GM21717 (cell line): Measurements from ENCODE around the gene ZNF366.
"Not testable (repeated sequence)": the region's sequence is repeated elsewhere in the genome, so short reads cannot be mapped to it uniquely, and the experiment has no call there.

Source experiments
- ATAC-seq: cut with Tn5 transposase; IDR thresholded peaks from one replicate; pipeline ENCODE4 v1.9.1; 2021; ENCODE audit warnings: mild to moderate bottlenecking, moderate library complexity; ENCODE audit not compliant: unreplicated experiment

The ZNF366 gene

GRCh38 chr5:72410688-72411295, 96.4 kb downstream of the ZNF366 start:
- ATAC-seq: no peak

DNA sequence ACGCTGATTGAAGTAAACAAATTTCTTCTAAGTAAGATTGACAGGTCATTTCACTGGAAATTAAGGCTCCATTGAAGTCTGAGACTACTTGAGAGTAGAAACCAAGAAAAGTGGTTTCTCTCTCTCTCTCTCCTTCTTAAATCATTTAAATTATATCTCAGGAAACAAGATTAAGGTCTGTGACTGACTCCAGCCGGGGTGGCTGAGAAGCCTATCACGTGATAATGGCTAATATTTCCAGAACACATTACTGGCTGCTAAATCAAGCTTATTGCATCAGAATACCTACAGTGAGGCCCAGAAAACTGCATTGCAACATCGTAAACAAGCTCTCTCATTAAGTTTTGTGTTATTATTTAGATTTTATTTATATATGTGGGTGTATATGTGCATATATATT, 98.6 kb downstream of the ZNF366 start:
- no peak for ATAC-seq

- no peak for ATAC-seq
Observed at GRCh38 chr5:72408127-72408526, 99.1 kb downstream of the ZNF366 start.

DNA sequence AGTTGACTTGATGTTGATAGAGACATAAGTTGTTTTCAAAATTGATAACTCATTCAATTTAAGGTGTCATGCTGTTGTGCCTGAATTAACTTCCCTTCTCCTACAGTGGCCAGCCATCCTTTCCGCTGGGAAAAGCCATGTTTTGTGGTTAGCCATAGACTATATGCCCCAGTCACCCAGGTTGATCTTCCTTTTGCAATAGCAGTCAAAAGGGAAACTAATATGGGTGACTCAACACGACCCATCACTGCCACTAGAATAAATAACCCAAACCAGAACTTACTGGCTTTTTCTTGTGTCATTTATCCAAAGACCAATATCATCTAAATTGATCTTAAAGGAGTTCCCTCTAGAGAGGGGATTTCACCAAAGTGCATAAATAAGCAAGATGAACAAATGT, 99.7 kb downstream of the ZNF366 start:
- no peak for ATAC-seq

GRCh38 chr5:72407078-72407477, 100.1 kb downstream of the ZNF366 start:
- ATAC-seq: no peak

- not testable (repeated sequence) for ATAC-seq
Observed at GRCh38 chr5:72404771-72405170, 102.4 kb downstream of the ZNF366 start.

- no peak for ATAC-seq
Observed at GRCh38 chr5:72402959-72403628, 104.1 kb downstream of the ZNF366 start.

DNA sequence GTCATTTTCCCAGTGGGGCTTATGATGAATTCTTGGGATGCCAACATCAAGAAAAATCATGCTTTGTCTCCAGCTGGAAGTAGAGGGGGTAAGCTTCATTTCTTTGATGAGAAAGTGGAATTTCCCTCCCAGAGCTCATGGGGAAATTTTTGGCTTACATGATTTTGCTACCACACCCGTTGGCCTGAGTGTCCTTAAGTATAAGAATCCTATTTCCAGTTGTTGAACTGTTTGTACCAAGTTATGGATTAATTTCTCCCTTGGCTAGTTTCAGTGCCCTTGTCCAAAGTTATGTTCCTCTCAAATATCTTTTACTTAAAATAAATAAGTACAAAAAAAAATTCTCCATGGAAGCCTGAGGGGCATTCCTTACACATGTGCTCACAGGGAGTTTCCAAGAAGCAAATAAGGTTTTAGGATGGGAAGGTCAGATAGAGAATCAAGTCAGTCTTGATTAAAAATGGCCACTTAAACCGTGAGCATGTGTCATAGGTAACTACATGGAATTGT, 104.8 kb downstream of the ZNF366 start:
- ATAC-seq: no peak

DNA sequence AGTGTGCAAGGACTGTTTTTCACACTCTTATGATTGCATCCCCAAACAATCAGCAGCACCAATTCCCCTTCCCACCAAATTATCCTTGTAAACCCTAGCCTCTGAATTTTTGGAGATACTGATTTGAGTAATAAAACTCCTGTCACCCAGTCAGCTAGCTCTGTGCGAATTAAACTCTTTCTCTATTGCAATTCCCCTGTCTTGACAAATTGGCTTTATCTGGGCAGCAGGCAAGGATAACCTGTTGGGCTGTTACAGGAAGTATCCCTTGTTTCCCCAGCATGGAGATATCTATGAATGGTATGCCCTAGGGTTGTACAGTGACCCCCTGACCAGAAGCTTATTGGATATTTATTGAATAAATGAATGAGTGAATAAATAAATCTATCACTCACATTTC, 106.3 kb downstream of the ZNF366 start:
- no peak for ATAC-seq

DNA sequence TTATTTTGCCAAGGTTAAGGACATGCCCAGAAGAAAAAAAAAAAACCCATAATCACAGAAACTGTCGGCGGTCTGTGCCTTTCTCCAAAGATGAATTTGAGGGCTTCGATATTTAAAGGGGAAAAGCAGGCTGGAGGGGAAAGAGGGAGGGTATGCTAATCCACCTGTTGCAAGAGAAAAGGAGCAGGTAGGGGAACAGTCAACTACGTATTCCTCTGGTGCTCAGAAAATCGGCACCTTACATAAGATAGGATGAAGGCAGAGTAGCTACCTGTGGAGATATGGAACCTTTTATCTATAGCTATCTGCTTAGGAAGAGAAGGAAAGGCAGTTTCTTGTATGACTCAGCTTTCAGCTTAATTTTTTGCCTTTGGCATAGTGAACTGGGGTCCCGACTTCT, 109.4 kb downstream of the ZNF366 start:
- no peak for ATAC-seq

- no peak for ATAC-seq
Observed at GRCh38 chr5:72394688-72395087, 112.5 kb downstream of the ZNF366 start.

DNA sequence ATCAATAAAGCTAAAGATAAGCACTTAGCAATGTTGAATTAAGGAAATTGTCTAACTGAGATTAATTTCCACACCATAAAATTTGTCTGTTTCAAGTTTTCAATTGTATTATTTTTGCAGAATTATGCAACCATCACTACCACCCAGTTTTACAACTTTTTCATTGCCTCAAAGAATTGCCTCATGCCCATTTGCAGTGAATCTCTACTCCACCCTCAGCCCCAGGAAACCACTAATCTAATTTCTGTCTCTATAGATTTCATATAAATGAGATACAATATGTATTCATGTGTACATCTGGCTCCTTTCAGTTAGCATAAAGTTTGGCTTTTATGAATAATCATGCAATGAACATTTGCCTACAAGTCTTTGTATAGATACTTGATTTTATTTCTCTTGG, 114.2 kb downstream of the ZNF366 start:
- ATAC-seq: no peak
